ENCODE results near the gene ADAM12. TPM values are rescaled to one million over a fixed set of nuclear protein-coding genes. Genes with fewer than 3 reads are reported as not detected.

The ADAM12 gene
- total and polyA plus RNA-seq, 2 experiments from 2014 or later: 0.13 to 0.87 TPM

GRCh38 chr10:126324826-126325225, 63.5 kb downstream of the ADAM12 start (continued):
- TF ChIP-seq, protein P1, sequence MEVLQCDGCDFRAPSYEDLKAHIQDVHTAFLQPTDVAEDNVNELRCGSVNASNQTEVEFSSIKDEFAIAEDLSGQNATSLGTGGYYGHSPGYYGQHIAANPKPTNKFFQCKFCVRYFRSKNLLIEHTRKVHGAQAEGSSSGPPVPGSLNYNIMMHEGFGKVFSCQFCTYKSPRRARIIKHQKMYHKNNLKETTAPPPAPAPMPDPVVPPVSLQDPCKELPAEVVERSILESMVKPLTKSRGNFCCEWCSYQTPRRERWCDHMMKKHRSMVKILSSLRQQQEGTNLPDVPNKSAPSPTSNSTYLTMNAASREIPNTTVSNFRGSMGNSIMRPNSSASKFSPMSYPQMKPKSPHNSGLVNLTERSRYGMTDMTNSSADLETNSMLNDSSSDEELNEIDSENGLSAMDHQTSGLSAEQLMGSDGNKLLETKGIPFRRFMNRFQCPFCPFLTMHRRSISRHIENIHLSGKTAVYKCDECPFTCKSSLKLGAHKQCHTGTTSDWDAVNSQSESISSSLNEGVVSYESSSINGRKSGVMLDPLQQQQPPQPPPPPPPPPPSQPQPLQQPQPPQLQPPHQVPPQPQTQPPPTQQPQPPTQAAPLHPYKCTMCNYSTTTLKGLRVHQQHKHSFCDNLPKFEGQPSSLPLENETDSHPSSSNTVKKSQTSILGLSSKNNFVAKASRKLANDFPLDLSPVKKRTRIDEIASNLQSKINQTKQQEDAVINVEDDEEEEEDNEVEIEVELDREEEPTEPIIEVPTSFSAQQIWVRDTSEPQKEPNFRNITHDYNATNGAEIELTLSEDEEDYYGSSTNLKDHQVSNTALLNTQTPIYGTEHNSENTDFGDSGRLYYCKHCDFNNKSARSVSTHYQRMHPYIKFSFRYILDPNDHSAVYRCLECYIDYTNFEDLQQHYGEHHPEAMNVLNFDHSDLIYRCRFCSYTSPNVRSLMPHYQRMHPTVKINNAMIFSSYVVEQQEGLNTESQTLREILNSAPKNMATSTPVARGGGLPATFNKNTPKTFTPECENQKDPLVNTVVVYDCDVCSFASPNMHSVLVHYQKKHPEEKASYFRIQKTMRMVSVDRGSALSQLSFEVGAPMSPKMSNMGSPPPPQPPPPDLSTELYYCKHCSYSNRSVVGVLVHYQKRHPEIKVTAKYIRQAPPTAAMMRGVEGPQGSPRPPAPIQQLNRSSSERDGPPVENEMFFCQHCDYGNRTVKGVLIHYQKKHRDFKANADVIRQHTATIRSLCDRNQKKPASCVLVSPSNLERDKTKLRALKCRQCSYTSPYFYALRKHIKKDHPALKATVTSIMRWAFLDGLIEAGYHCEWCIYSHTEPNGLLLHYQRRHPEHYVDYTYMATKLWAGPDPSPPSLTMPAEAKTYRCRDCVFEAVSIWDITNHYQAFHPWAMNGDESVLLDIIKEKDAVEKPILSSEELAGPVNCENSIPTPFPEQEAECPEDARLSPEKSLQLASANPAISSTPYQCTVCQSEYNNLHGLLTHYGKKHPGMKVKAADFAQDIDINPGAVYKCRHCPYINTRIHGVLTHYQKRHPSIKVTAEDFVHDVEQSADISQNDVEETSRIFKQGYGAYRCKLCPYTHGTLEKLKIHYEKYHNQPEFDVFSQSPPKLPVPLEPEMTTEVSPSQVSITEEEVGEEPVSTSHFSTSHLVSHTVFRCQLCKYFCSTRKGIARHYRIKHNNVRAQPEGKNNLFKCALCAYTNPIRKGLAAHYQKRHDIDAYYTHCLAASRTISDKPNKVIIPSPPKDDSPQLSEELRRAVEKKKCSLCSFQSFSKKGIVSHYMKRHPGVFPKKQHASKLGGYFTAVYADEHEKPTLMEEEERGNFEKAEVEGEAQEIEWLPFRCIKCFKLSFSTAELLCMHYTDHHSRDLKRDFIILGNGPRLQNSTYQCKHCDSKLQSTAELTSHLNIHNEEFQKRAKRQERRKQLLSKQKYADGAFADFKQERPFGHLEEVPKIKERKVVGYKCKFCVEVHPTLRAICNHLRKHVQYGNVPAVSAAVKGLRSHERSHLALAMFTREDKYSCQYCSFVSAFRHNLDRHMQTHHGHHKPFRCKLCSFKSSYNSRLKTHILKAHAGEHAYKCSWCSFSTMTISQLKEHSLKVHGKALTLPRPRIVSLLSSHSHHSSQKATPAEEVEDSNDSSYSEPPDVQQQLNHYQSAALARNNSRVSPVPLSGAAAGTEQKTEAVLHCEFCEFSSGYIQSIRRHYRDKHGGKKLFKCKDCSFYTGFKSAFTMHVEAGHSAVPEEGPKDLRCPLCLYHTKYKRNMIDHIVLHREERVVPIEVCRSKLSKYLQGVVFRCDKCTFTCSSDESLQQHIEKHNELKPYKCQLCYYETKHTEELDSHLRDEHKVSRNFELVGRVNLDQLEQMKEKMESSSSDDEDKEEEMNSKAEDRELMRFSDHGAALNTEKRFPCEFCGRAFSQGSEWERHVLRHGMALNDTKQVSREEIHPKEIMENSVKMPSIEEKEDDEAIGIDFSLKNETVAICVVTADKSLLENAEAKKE (CRISPR knock-in tag; IDR thresholded peaks at IDR 0.05): no peak

DNA sequence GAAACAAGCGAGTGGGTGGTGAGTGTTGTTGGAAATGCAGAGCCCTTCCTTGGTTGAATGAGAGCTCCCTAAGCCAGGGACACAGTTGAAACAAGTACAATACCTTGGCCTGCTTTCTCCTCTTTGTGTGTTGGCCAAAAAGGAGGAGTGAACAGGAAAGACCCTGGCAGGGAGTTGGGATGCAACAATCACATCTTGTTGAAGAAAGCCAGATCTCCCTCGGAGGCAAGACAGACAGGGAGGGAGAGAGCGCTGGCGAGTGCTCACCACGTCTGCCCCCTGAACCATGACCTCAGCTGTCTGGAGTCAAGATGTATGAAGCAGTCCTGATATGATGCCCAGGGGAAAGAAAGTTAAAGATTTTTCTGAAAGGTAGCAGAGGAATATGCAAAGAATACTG, 66.8 kb downstream of the ADAM12 start:
- Mint-ChIP-seq H3K27me3 (ENCODE audit: insufficient read depth, low read depth, poor library complexity) (no peaks in the 10 kb centered on the region), H3K4me3 (no peak overlapping the region), H3K27ac (no peak overlapping the region), H3K36me3 (ENCODE audit: low read depth) (peaks cover 4% of the 10 kb centered on the region; the same call in 1 of the 3 replicates), H3K4me1 (peaks cover 16% of the 10 kb centered on the region), H3K9me3 (no peaks in the 10 kb centered on the region; the same call in 2 of the 3 replicates)
- no peaks in the 10 kb centered on the region for H3F3A ChIP-seq (replicated peaks; ENCODE audit: low read depth)
- no peaks in the 10 kb centered on the region for H3K36me3 ChIP-seq (ENCODE audit: insufficient read depth)
- no peak overlapping the region for H3K4me2 ChIP-seq
- H3K79me2 ChIP-seq (replicated peaks; ENCODE audit: insufficient read depth): no peaks in the 10 kb centered on the region
- H3K4me1 ChIP-seq (ENCODE audit: insufficient read depth): no peaks in the 10 kb centered on the region; the same call in 1 of the 2 replicates
- H3K9me2 ChIP-seq (ENCODE audit: insufficient read depth): peaks cover 14% of the 10 kb centered on the region
- DNase-seq (ENCODE audit: low spot score): no peak
- no peak for ATAC-seq
- H3K4me3 ChIP-seq: no peak overlapping the region
- H3K27me3 ChIP-seq (ENCODE audit: insufficient read depth): no peaks in the 10 kb centered on the region
- H2AFZ ChIP-seq: no peak overlapping the region
- no peak overlapping the region for H3K27ac ChIP-seq (ENCODE audit: low read depth)
- H4K20me1 ChIP-seq (replicated peaks; ENCODE audit: insufficient read depth): no peaks in the 10 kb centered on the region
- TF ChIP-seq ZNF331 (CRISPR knock-in tag; IDR thresholded peaks at IDR 0.05; ENCODE audit: low read depth): no peak
- no peak for TF ChIP-seq POLR2AphosphoS5 (IDR thresholded peaks at IDR 0.05; ENCODE audit: low read depth)
- no peak for TF ChIP-seq NANOG (IDR thresholded peaks at IDR 0.05; ENCODE audit: borderline replicate concordance)
- TF ChIP-seq CREB1 (CRISPR knock-in tag; IDR thresholded peaks at IDR 0.05; ENCODE audit: low read depth): no peak
- TF ChIP-seq, protein P1 (CRISPR knock-in tag; IDR thresholded peaks at IDR 0.05): no peak
- TF ChIP-seq, protein P2, sequence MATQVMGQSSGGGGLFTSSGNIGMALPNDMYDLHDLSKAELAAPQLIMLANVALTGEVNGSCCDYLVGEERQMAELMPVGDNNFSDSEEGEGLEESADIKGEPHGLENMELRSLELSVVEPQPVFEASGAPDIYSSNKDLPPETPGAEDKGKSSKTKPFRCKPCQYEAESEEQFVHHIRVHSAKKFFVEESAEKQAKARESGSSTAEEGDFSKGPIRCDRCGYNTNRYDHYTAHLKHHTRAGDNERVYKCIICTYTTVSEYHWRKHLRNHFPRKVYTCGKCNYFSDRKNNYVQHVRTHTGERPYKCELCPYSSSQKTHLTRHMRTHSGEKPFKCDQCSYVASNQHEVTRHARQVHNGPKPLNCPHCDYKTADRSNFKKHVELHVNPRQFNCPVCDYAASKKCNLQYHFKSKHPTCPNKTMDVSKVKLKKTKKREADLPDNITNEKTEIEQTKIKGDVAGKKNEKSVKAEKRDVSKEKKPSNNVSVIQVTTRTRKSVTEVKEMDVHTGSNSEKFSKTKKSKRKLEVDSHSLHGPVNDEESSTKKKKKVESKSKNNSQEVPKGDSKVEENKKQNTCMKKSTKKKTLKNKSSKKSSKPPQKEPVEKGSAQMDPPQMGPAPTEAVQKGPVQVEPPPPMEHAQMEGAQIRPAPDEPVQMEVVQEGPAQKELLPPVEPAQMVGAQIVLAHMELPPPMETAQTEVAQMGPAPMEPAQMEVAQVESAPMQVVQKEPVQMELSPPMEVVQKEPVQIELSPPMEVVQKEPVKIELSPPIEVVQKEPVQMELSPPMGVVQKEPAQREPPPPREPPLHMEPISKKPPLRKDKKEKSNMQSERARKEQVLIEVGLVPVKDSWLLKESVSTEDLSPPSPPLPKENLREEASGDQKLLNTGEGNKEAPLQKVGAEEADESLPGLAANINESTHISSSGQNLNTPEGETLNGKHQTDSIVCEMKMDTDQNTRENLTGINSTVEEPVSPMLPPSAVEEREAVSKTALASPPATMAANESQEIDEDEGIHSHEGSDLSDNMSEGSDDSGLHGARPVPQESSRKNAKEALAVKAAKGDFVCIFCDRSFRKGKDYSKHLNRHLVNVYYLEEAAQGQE (IDR thresholded peaks at IDR 0.05; ENCODE audit: unreplicated experiment): no peak
